HG03064 (cell line): ENCODE results near the gene CTNNA3.

ENCODE experiments used
- ATAC-seq: cut with Tn5 transposase; IDR thresholded peaks from one replicate; pipeline ENCODE4 v1.9.1; 2021; ENCODE audit warnings: low read depth; ENCODE audit not compliant: unreplicated experiment

The CTNNA3 gene

GRCh38 chr10:66214721-66215404, 1481.1 kb downstream of the CTNNA3 start:
- no peak for ATAC-seq

- no peak for ATAC-seq
These were observed 1487.0 kb downstream of the CTNNA3 start for GRCh38 chr10:66209025-66209424.

GRCh38 chr10:66204838-66205237, 1491.2 kb downstream of the CTNNA3 start:
- ATAC-seq = no peak

GRCh38 chr10:66202101-66202500, 1493.9 kb downstream of the CTNNA3 start:
- ATAC-seq = no peak

DNA sequence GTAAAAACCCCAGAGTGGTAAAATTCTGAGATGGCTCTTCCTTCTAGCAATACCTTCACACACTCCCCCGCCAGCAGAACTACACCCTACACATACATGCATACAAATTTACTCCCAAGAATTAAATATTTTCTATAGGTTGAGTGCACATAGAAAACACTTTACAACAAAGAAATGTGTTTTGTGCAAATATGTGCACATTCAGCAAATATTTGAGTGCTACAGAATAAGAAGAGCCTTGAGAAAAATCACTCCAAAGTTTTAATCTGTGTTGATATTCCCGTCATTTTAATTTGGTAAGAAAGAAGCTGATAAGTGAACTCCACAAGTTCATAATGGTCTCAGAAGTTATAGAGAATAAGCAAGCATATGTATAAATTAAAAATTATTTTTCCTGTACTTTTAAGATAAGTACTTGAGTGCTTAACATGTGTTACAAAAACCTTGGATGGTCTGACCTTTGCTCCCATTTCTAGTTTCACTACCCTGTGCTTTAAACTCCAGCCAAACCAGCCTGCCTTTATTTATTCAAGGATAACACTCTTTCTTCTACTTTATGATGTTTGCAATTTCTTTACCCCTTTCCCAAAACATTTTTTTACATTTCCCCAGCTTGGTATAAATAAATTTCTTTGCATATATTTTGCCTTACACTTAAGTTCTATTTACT, 1503.7 kb downstream of the CTNNA3 start:
- no peak for ATAC-seq

DNA sequence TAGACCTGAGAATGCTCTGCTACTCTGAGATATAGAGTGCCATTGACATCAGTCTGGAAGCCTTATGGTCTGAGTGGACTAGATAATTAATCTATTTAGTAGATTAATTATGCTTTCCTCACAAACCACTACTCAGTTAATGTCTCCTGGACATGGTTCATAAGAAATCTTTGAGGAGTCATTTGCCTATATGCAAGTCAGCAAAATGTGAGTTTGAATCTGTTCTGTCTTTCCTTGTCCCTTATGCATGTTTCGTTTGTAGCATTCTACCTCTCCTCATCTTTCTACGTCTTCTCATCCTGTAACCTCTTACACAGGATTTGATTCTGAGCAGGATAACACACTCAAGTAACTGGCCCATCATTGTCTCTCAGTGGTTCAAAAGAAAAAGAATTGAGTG, 1505.6 kb downstream of the CTNNA3 start:
- no peak for ATAC-seq

GRCh38 chr10:66189271-66189670, 1506.7 kb downstream of the CTNNA3 start:
- no peak for ATAC-seq

DNA sequence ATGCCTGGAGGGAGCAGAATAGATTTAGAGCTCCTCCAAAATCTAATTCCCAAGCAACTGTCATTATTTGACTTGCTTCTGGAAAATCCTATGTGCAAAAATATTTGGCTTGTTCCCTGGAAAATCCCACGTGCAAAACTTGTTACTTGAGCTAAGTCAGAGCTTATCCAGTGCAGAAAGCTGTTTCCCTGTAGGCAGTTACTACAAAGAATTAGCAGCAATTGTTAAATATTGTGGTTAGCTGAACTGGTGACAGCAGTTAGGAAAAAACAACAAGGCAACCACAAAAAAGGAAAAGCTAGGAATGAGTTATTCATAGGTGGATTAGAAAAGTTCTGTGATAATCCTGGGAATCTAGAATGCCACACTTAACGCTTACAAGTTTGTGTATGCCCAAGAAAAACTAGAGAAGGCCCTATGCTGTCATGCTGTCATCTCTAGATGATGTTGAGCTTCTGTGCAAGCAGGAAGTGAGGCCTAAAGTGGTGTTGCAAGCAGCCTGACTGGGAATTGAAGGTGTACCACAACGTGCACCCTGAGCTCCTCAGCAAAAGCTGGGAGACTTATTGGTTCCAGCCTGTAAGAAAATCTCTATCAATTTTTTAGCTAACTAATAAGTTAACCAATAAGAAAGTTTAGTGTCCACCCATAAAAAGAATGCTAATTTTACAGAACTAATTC, 1508.8 kb downstream of the CTNNA3 start:
- ATAC-seq = no peak

GRCh38 chr10:66183028-66183427, 1513.0 kb downstream of the CTNNA3 start:
- no peak for ATAC-seq

- peak; percentile 86 for ATAC-seq
These were observed 1515.2 kb downstream of the CTNNA3 start for GRCh38 chr10:66180581-66181318.

- ATAC-seq = no peak
These were observed 1516.0 kb downstream of the CTNNA3 start for GRCh38 chr10:66180021-66180420.

GRCh38 chr10:66176772-66177171, 1519.2 kb downstream of the CTNNA3 start:
- ATAC-seq = no peak

DNA sequence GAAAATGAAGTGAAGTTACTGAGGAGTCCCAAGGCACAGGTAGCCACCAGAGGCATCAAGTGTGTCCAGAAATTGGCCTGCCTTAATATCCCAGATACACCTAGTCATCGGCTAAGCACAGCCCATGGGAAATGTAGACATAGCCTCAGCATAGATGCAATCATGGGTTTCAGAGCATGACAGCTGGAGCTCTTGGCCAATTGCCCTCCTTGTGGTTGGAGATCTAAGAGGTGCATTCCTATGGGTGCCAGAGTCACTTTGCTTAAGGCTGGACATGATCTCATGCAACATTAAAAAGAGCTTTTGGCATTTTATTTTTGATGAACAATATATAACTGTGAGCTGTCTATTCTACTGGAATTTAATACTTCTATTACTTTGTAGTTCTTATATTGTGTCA, 1528.2 kb downstream of the CTNNA3 start:
- ATAC-seq = no peak

GRCh38 chr10:66162560-66163143, 1533.3 kb downstream of the CTNNA3 start:
- no peak for ATAC-seq

DNA sequence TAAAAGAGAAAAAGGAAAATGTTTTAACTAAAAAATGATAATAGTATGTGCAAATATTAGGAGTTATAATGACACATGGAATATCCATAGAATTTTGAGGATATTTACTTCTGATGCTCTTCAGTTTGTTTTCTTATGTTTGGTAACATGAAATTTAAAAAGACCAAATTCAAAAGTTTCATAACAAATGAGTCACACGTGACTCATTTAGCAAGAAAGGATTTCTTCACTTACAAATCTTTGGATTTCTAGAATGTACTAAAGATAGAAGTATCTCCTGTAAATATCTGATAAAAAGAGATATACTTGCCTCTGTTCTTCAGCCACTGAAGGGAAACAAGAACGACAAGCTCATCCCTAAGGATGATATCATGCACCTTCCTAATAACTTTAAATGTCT, 1544.6 kb downstream of the CTNNA3 start:
- no peak for ATAC-seq

GRCh38 chr10:66148312-66148711, 1547.7 kb downstream of the CTNNA3 start:
- no peak for ATAC-seq

GRCh38 chr10:66144016-66144415, 1552.0 kb downstream of the CTNNA3 start:
- no peak for ATAC-seq

DNA sequence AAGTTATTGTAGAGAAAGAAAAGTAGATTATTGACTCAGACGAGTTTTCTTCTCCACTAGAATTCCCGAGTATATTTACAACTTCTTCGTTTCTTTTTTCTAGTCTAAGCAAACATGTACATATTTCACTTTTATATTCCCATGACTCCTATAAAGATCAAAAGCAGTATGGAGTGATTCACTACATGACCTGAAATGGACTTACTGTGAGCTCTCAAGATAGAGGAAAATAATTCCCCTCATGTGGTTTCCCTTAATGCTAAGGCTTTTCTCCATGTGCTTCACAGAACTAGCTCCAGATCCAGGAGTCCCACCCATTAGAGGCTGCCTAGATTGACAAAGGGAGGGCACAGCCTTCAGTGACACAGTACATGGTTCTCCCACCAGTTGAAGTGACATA, 1593.2 kb downstream of the CTNNA3 start:
- no peak for ATAC-seq

DNA sequence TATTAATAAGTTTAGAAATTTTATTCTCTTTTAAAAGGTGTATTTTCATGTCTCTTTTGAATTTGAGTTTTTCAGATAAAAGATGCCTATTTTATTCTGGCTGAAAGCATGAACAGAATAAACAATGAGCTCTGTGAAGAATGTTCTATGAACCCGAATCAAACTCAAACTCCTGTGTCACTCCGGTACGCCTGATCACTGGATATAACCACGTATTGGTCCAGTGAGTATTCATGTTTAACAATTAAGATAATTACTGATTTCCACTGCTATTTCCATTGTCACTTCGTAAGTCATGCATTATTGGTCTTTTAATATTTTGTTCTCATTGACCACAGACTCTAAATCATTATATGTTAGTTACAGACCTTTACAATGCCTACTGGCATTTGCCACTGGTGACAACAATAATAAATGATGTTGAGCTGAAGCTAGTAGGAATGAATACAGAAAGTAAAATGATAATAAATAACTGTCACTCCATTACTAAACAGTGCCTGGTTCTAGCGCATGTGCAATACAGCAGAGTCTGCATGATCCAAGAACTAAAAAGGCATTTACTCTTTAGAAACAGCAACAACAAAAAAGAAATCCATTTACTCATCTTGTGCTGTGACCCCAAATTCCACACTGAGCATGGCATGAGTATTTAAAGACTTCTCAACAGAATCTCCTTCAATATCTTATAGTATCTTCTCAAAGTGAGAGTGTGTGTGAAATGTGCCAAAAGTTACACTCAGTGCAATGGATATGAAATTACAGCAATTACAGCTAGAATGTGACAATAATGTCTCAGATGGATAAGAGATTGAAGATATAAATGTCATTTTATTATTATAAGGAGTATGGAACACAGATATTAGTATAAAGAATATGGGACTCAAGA, 1597.2 kb downstream of the CTNNA3 start:
- ATAC-seq = no peak

GRCh38 chr10:66095610-66096009, 1600.4 kb downstream of the CTNNA3 start:
- ATAC-seq = no peak
